Trophoblast cell (in vitro differentiated cells and primary cell): ENCODE results near the gene AXIN1.

Experiments used
- DNase-seq, 2 donors: peaks; one replicate each; pipeline ENCODE4 v3.0.0-alpha.2; 2016
- H2AFZ ChIP-seq: 2 replicates; pipeline ENCODE4 v1.6.1; 2013; ENCODE audit warnings: low read length, moderate library complexity, mild to moderate bottlenecking; ENCODE audit not compliant: insufficient read depth, poor library complexity
- H2AK5ac ChIP-seq: 2 replicates; pipeline ENCODE4 v1.6.1; 2013; ENCODE audit warnings: mild to moderate bottlenecking, low read length
- H2BK120ac ChIP-seq: 2 replicates; pipeline ENCODE4 v1.6.1; 2013; ENCODE audit warnings: low read length, mild to moderate bottlenecking, moderate library complexity; ENCODE audit not compliant: insufficient read depth, poor library complexity
- H2BK12ac ChIP-seq: 2 replicates; pipeline ENCODE4 v1.6.1; 2013; ENCODE audit warnings: mild to moderate bottlenecking, low read length, moderate library complexity
- H2BK5ac ChIP-seq: 2 replicates; pipeline ENCODE4 v1.6.1; 2013; ENCODE audit warnings: low read length, low read depth, moderate library complexity, mild to moderate bottlenecking; ENCODE audit not compliant: poor library complexity
- H3K14ac ChIP-seq: 2 replicates; pipeline ENCODE4 v1.6.1; 2013; ENCODE audit warnings: mild to moderate bottlenecking, low read length
- H3K18ac ChIP-seq: 2 replicates; pipeline ENCODE4 v1.6.1; 2013; ENCODE audit warnings: mild to moderate bottlenecking, low read length
- H3K23ac ChIP-seq: 2 replicates; pipeline ENCODE4 v1.6.1; 2013; ENCODE audit warnings: low read length
- H3K27ac ChIP-seq: 2 replicates; pipeline ENCODE4 v1.5.1; 2013; ENCODE audit warnings: low read depth, mild to moderate bottlenecking, inconsistent platforms, low read length, moderate library complexity
- H3K27me3 ChIP-seq: 2 replicates; pipeline ENCODE4 v1.6.1; 2013; ENCODE audit warnings: inconsistent platforms, mild to moderate bottlenecking, low read length, moderate library complexity; ENCODE audit not compliant: insufficient read depth
- H3K36me3 ChIP-seq, 2 experiments: 1 replicate in 1 of 2; 2 replicates in 1 of 2; pipeline ENCODE4 v1.6.1; 2013; ENCODE audit warnings: low read length in 2 of 2, mild to moderate bottlenecking in 2 of 2, moderate library complexity in 1 of 2; ENCODE audit not compliant: insufficient read depth in 2 of 2, control insufficient read depth in 1 of 2
- H3K4ac ChIP-seq: 2 replicates; pipeline ENCODE4 v1.6.1; 2013; ENCODE audit warnings: low read depth, mild to moderate bottlenecking, low read length, moderate library complexity
- H3K4me1 ChIP-seq, 2 experiments: 1 replicate in 1 of 2; 2 replicates in 1 of 2; pipeline ENCODE4 v1.6.1; 2013; ENCODE audit warnings: low read length in 2 of 2, mild to moderate bottlenecking in 2 of 2, moderate library complexity in 1 of 2; ENCODE audit not compliant: insufficient read depth in 2 of 2, control insufficient read depth in 1 of 2
- H3K4me2 ChIP-seq: 2 replicates; pipeline ENCODE4 v1.6.1; 2013; ENCODE audit warnings: inconsistent platforms, mild to moderate bottlenecking, low read length, moderate library complexity
- H3K4me3 ChIP-seq: 2 replicates; pipeline ENCODE4 v1.5.1; 2013; ENCODE audit warnings: mild to moderate bottlenecking, low read depth, low read length, inconsistent platforms
- H3K79me1 ChIP-seq: one replicate; pipeline ENCODE4 v1.6.1; 2013; ENCODE audit warnings: low read length
- H3K79me2 ChIP-seq: 2 replicates; pipeline ENCODE4 v1.6.1; 2013; ENCODE audit warnings: low read length, mild to moderate bottlenecking; ENCODE audit not compliant: control insufficient read depth, insufficient read depth, poor library complexity
- H3K9ac ChIP-seq: 2 replicates; pipeline ENCODE4 v1.6.1; 2013; ENCODE audit warnings: mild to moderate bottlenecking, low read length
- H3K9me3 ChIP-seq: 2 replicates; pipeline ENCODE4 v1.6.1; 2013; ENCODE audit warnings: low read depth, mild to moderate bottlenecking, control low read depth, inconsistent platforms, low read length; ENCODE audit not compliant: insufficient read depth
- H4K12ac ChIP-seq: 2 replicates; pipeline ENCODE4 v1.6.1; 2013; ENCODE audit warnings: low read depth, mild to moderate bottlenecking, low read length, moderate library complexity
- H4K8ac ChIP-seq: 2 replicates; pipeline ENCODE4 v1.6.1; 2013; ENCODE audit warnings: low read depth, mild to moderate bottlenecking, low read length, moderate library complexity
- H4K91ac ChIP-seq: one replicate; pipeline ENCODE4 v1.6.1; 2013; ENCODE audit warnings: low read depth, mild to moderate bottlenecking, low read length, moderate library complexity
- WGBS: extraction: QIAGEN DNeasy Blood & Tissue Kit; methylation state at CpG from one replicate; pipeline ENCODE4 v1.1.7; 2013; ENCODE audit warnings: missing lambda C conversion rate; ENCODE audit not compliant: insufficient read length, insufficient coverage; ENCODE audit errors: extremely low coverage; 5-methylcytosine and 5-hydroxymethylcytosine counted together

The AXIN1 gene

DNA sequence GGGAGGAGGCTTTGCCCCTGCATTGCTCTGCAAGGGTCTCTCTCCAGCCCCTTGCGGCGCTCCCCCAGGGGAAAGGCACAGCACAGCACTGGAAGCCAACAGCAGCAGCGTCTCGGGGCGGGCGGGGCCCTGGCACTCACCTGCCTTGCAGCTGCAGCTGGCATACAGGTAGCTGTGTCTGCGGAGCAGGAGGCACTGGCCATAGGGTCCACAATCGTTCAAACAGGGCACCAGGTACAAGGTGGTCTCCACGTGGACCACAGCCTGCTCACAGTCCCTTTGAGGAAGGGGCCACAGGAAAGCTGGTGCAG, 22.0 kb upstream of the AXIN1 start:
- H3K79me1 ChIP-seq: no peaks in the 10 kb centered on the region
- no peak overlapping the region for H3K4me2 ChIP-seq
- peaks cover 3% of the 10 kb centered on the region for H3K9me3 ChIP-seq
- no peak overlapping the region for H2BK5ac ChIP-seq
- no peak overlapping the region for H3K27ac ChIP-seq
- H4K91ac ChIP-seq: no peak overlapping the region
- H4K12ac ChIP-seq: no peak overlapping the region
- H3K4me1 ChIP-seq: peaks cover 6 to 17% of the 10 kb centered on the region in 2 experiments
- no peak overlapping the region for H2AFZ ChIP-seq
- no peaks in the 10 kb centered on the region for H3K27me3 ChIP-seq
- no peaks in the 10 kb centered on the region for H3K79me2 ChIP-seq
- no peak overlapping the region for H3K14ac ChIP-seq
- DNase-seq: no peak
- no peak overlapping the region for H3K18ac ChIP-seq
- H2AK5ac ChIP-seq: no peak overlapping the region
- no peak overlapping the region for H3K9ac ChIP-seq
- no peak overlapping the region for H2BK12ac ChIP-seq
- H3K4me3 ChIP-seq: no peak overlapping the region
- no CpG with 5 or more reads among the region's 9 CpGs for WGBS
- H2BK120ac ChIP-seq: no peak overlapping the region
- no peak overlapping the region for H3K23ac ChIP-seq
- H3K36me3 ChIP-seq: peaks cover 63 to 66% of the 10 kb centered on the region in 2 experiments
- no peak overlapping the region for H3K4ac ChIP-seq
- H4K8ac ChIP-seq: no peak overlapping the region

- no CpG with 5 or more reads among the region's 44 CpGs for WGBS
- H4K91ac ChIP-seq: no peak overlapping the region
- H3K27ac ChIP-seq: no peak overlapping the region
- no peak overlapping the region for H2AK5ac ChIP-seq
- no peak overlapping the region for H3K4me3 ChIP-seq
- no peak overlapping the region for H3K23ac ChIP-seq
- H3K36me3 ChIP-seq: peaks cover 65 to 71% of the 10 kb centered on the region in 2 experiments
- H4K12ac ChIP-seq: no peak overlapping the region
- no peak for DNase-seq
- no peak overlapping the region for H3K4me2 ChIP-seq
- H3K14ac ChIP-seq: no peak overlapping the region
- no peak overlapping the region for H3K18ac ChIP-seq
- H3K9me3 ChIP-seq: peaks cover 3% of the 10 kb centered on the region
- no peaks in the 10 kb centered on the region for H3K79me2 ChIP-seq
- H3K79me1 ChIP-seq: no peaks in the 10 kb centered on the region
- no peak overlapping the region for H4K8ac ChIP-seq
- no peak overlapping the region for H3K9ac ChIP-seq
- no peak overlapping the region for H3K4ac ChIP-seq
- no peaks in the 10 kb centered on the region for H3K27me3 ChIP-seq
- H3K4me1 ChIP-seq: peaks cover 4 to 13% of the 10 kb centered on the region in 2 experiments
- no peak overlapping the region for H2AFZ ChIP-seq
- no peak overlapping the region for H2BK5ac ChIP-seq
- H2BK120ac ChIP-seq: no peak overlapping the region
- no peak overlapping the region for H2BK12ac ChIP-seq
Measured at GRCh38 chr16:373848-374615, 21.5 kb upstream of the AXIN1 start.

DNA sequence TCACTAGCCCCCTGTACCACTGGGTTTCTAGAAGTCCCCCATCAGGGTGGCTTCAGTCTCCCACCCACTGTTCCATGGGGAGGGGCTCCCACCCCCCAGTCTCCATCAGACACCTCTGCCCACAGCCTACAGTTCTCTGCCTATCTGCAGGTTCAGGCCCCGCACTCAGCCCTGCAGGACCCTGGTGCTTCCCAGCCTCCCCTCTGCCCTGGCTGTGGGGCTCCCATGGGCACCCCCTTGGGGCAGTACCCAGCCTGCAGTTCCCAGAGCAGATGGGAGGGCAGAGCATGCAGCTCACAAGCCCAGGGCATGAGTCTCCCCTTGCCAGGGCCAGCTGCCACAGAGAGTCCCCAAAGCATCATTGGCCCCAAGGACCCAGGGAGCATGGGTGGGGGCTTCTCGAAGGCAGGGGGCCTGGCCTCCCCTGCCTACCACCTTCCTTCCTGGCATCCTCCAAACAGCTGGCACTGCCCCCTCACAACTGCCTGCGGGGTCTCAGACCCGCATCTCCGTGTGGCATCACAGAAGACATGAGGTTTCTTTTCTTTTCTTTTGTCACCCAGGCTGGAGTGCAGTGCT, 20.6 kb upstream of the AXIN1 start:
- Histone ChIP-seq H4K91ac (no peak overlapping the region), H4K8ac (no peak overlapping the region), H3K4me1 (peaks cover 4 to 12% of the 10 kb centered on the region in 2 experiments), H3K36me3 (peaks cover 74 to 81% of the 10 kb centered on the region in 2 experiments), H3K23ac (no peak overlapping the region), H3K27me3 (no peaks in the 10 kb centered on the region), H2AFZ (no peak overlapping the region), H3K4me2 (no peak overlapping the region), H2BK12ac (no peak overlapping the region), H3K4me3 (no peak overlapping the region), H3K79me2 (no peaks in the 10 kb centered on the region), H3K9ac (no peak overlapping the region), H3K18ac (no peak overlapping the region), H3K4ac (no peak overlapping the region), H2AK5ac (no peak overlapping the region), H2BK120ac (no peak overlapping the region), H3K27ac (no peak overlapping the region), H3K14ac (no peak overlapping the region), H3K79me1 (no peaks in the 10 kb centered on the region), H4K12ac (no peak overlapping the region), H3K9me3 (peaks cover 3% of the 10 kb centered on the region), H2BK5ac (no peak overlapping the region)
- DNase-seq: no peak
- WGBS: no CpG with 5 or more reads among the region's 5 CpGs

DNA sequence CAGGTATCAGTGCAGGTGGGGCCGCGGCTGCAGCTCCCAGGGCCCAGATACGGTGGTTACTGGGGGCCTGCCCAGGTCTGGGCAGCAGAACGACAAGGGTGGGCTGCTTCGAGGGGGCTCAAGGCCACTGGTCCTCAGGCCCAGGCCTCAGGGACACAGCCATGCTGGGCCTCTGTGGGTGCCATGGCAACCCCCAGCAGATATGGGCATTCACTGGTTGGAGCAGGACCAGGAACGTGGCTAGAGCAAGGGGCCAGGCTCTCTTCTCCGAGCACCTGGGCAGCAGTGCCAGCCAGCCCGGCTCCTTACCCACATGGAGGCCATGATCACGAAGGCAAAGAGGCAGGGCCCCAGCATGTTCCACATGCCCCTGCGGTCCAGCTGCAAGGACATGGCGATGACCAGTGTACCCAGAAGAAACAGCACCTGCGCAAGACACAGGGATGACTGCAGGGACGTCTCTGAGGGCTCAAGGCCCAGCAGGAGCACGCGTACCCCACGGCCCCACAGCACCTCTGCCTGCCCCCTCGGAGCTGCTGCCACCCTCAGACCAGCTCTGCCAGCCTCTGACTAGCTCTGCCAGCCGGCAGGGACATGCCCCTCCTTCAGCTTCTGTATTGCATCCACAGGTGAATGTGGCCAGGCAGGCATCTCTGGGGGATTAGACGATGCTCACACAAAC, 19.9 kb upstream of the AXIN1 start:
- H2BK12ac ChIP-seq: no peak overlapping the region
- H3K79me2 ChIP-seq: no peaks in the 10 kb centered on the region
- no peak overlapping the region for H4K12ac ChIP-seq
- H3K27me3 ChIP-seq: no peaks in the 10 kb centered on the region
- no peak overlapping the region for H3K9ac ChIP-seq
- H4K91ac ChIP-seq: no peak overlapping the region
- H3K4me3 ChIP-seq: no peak overlapping the region
- H2BK5ac ChIP-seq: no peak overlapping the region
- no peak overlapping the region for H2AK5ac ChIP-seq
- no peak overlapping the region for H3K14ac ChIP-seq
- peaks cover 3% of the 10 kb centered on the region for H3K9me3 ChIP-seq
- H3K4ac ChIP-seq: no peak overlapping the region
- no peak overlapping the region for H3K27ac ChIP-seq
- H3K4me2 ChIP-seq: no peak overlapping the region
- peaks cover 78 to 82% of the 10 kb centered on the region in 2 experiments for H3K36me3 ChIP-seq
- no peak overlapping the region for H4K8ac ChIP-seq
- no CpG with 5 or more reads among the region's 19 CpGs for WGBS
- no peaks in the 10 kb centered on the region for H3K79me1 ChIP-seq
- H2AFZ ChIP-seq: no peak overlapping the region
- H3K4me1 ChIP-seq: peaks cover 4 to 12% of the 10 kb centered on the region in 2 experiments
- no peak for DNase-seq
- H3K18ac ChIP-seq: no peak overlapping the region
- no peak overlapping the region for H3K23ac ChIP-seq
- no peak overlapping the region for H2BK120ac ChIP-seq
